GM18520 (cell line): ENCODE results near the gene UNC79.

Experiments
- ATAC-seq: cut with Tn5 transposase; IDR thresholded peaks from one replicate; pipeline ENCODE4 v1.9.1; 2021; ENCODE audit not compliant: unreplicated experiment

Gene UNC79

DNA sequence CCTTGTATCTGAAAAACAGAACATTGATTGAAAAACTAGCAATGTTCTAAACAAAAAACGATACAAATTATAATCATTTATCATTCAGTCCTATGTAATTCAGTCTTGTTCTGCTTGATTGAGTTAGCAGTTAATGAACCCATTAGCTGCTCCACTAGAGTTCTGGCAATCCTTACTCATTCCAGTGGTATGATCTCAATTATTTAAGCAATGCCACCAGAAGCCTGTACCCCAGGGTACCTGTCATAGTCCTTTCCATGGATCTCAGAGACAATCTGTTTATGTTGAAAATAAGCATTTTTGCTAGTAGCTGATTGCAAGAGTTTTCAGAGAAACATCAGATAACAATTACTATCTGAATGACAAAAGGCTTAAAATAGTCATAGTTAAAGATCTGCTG is 115.9 kb downstream of the UNC79 start:
- no peak for ATAC-seq

DNA sequence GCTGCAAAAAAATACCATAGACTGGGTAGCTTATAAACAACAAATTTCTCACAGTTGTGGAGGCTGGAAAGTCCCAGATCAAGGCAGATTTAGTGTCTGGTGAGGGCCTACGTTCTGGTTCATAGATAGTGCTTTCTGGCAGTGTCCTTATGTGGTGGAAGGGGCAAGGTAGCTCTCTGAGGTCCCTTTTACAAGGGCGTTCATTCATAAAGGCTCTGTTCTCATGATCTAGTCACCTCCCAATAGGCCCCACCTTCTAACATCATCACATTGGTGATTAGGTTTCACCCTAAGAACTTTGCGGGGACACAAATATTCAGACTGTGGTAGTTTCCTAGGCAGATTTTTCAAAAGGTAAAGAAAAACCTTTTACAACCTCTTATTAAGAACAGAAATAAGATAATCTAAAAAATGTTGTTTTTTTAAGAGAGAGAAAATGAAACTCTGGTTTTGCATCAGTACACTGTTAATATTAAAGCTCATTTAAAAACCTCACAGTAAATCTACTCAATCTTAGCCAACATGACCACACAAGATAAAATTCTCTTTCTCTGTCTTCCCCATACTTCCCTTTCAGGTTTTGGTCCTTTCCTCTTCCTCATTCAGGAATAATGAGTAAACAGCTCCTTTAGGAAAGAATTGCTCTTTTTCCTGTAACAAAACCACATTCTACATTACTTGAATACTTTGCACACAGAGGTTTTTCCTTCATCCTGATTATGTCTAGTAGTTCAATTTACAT is 117.5 kb downstream of the UNC79 start:
- ATAC-seq: no peak

DNA sequence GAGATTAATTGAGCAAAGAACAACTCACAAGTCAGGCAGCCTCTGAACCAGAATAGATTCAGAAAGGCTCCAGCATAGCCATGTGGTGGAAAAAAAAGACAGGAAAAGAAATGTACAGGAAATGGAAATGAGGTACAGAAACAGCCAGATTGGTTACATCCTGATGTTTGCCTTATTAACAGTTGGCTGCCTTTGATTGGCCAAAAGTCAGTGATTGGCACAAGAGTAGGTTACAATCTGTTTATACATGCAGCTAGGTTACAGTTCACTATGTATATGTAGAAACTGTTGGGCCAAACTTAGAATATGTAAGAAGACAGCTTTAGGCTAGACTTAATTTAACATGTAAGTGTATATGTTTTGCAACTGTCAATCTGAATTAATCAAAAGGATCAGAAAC is 118.9 kb downstream of the UNC79 start:
- ATAC-seq: no peak

- no peak for ATAC-seq
These were observed 134.2 kb downstream of the UNC79 start for GRCh38 chr14:93564918-93565317.

DNA sequence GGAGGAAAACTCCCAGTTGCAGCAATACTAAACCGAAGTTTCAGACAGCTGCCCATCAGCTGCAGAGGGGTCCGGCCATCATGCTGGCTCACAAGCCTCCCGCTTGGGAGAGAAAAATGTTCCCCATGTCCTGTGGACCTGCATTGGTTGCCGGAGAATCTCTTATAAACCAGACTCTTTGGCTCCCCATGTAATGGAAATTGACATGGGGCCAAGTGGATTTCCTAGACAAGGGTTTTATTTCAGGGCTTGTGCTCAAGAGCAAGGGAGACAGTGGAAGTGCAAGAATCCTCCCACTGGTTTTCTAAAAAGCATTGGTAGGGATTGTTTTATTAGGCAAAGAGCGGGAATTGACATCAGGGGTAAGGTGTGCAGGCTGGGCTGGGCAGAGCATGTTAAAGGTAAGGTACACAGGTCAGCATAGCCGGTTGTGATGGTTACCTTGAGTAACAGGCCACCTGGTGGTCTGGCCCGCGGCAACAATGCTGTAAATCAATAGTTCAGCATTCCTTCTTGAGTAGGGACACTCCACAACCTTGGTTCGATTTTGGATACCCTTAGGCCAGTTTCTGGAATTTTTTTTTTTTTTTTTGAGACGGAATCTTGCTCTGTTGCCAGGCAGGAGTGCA is 135.4 kb downstream of the UNC79 start:
- no peak for ATAC-seq

DNA sequence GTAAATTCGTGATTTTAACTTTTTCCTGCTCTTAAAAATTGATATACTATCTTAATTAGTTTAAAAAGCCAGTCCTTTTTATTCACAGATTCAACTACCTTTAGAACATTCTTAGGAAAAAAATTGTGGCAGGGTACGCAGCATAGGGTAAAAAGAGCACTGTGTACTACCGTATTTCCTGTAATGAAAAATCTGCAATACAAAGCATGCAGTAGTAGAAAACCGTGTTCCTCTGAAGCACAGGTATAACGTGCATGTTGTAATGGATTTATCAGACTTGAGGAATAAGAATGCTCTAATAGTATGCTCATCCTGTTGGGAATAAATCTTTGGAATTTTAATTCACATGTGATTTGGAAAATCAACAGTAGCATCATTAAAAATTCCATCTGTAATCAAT is 140.5 kb downstream of the UNC79 start:
- ATAC-seq: no peak

DNA sequence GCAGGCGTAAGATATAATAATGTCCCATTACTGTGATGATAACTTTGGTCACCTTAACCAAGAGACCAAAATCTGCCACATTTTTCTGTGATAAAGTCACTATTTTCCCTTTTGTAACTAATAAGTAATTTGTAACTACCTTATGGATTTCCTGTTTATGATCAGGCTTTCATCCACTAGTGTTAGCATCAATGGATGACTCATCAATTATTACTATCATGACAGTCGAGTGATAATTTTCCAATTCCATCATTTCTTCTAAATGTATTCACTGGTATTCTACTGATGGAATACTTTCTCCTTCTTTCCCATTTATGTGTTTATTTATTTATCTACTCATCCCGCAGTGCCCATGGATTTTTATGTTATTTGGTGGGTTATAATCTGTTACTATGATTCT is 148.4 kb downstream of the UNC79 start:
- no peak for ATAC-seq

- ATAC-seq: no peak
These were observed 151.8 kb downstream of the UNC79 start for GRCh38 chr14:93582516-93582915.

DNA sequence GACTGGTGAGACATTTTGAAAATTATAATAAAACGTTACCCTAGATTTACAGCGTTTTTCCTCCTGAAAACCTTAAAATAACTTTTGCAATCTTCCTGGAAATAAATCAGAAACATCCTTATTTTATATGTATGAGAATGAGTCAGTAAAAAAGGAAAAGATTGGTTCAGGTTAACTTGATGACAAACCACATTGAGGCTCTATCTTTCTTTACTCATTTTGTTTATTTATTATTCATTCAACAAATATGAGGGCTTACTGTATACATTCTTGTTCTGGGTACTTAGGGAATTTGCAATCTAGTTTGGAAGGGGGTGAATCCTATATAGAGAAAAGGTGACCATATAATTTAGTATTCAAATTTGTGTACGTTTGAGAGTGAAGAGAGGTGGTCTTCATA is 156.6 kb downstream of the UNC79 start:
- ATAC-seq: no peak

DNA sequence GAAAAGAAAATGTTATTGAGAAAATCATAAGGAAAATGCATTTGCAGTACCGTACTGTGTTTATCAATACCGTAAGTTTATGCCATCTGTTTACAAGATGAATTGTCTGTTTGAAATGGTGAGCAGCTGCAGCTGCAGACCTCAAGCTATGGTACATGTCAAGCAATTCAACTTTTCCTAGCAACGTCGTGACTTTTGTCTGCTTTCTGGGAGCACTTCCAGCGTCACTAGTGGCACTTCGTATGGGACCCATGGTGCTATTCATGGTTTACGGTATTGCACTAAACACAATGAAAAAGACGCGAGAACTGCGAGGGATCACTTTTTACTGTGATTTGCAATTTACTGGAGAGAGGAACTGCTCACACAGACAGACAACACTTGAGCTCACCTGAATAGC is 160.8 kb downstream of the UNC79 start:
- ATAC-seq: no peak

GRCh38 chr14:93592786-93593185 is 162.0 kb downstream of the UNC79 start:
- no peak for ATAC-seq

DNA sequence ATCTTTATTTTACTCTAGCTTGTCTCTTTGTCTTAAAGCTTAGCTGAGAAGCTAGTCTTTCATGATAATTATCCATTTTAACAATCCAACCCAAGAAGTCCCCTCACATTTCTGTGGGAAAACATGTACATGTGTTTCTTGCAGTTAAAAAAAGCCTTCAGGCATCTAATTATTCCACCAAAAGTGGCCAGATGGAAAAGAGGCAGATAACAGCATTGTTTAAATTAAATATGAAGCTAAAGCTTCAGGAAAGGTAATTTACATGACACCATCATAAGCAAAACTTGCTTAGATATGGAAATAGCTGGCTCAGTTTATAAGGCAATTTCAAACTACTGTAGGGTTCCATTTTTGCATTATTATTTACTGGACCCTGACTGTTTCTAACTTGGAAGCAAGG is 175.4 kb downstream of the UNC79 start:
- no peak for ATAC-seq

DNA sequence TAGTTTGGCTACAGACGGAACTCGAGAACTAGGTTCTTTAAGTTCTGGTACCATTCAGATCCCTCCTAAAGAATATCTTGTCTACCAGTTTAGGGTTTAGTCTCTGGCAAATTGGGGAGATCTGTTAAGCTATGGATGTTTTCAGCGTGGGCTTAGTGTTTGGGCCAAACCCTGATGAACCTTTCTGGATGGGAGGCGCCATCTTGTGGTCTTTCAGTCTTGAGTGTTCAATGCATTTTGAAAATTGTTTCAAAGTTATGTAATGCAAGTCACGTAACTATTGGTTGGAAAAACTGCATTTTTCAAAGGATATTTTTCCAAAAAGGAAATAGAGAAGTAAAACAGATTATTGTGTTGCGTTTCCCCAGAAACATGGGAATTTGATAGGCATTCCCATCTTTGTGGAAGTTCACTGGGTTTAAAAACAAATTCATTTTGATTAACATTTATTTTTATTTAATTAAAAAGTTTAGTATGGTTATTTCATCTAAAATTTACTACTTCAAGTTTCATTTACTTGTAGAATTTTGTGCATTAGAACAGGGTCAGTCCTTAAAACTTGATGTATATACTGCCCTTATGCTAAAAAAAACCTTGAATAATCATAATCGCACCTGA is 188.5 kb downstream of the UNC79 start:
- no peak for ATAC-seq

DNA sequence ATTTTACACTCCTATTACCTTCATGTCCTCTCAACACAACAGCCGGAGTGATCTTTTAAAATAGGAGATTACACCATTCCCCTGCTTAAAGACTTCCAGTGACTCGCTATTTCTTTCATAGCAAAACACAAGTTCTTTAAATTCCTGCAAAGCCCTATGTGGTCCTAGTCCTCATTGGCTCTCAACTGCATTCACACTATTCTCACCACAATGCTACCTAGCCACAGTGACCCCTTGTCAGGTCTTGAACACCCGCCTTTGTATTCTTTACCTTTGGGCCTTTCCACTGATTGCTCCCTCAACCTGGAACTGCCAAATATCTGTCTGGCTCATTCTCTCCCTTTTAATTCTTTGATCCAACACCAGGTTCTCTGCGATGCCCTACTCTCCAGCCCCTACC is 197.3 kb downstream of the UNC79 start:
- ATAC-seq: no peak

DNA sequence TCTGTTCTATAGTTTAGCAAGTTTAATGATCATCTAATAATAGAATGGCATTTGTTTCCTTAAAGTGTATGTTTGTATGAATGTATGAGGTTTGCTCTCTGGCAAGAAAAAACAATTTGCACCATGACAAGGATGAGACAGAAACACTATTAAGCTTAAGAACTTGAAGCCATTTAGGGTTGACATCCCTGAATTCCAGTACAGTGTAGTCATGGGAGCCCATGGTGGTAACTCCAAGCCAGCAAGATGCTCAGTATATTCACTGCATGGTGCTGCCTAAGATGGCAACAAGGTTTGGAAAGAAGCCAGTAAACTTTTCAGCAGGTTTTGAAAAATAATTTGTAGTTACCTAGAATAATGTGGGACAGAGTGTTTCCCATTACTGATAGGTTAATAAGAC is 198.9 kb downstream of the UNC79 start:
- ATAC-seq: no peak

DNA sequence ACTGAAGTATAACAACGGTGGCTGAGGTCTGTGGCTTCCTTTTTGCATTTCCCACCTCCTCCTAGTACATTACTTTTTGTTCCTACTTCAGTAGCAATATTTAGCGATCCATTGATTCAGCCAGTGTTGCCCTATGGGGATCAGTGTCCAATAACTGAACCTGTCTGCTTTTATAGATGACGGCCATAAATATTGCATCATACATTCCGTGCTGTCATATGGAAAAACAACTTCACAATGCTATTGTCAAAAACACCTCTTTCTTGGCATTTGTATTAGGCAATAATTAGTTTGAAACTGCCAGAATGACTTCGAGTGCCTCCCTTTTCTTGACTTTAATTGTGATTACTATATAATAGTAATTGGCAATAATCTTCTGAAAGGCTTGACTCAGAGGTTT is 208.1 kb downstream of the UNC79 start:
- no peak for ATAC-seq

- no peak for ATAC-seq
These were observed 212.4 kb downstream of the UNC79 start for GRCh38 chr14:93643127-93643526.

- no peak for ATAC-seq
These were observed 212.9 kb downstream of the UNC79 start for GRCh38 chr14:93643676-93644075.

- no peak for ATAC-seq
These were observed 214.5 kb downstream of the UNC79 start for GRCh38 chr14:93645200-93645599.

- no peak for ATAC-seq
These were observed 217.9 kb downstream of the UNC79 start for GRCh38 chr14:93648440-93649168.

- ATAC-seq: no peak
These were observed 223.9 kb downstream of the UNC79 start for GRCh38 chr14:93654599-93654998.
